ENCODE data around the gene IZUMO2.
"Not testable (repeated sequence)": the region's sequence is repeated elsewhere in the genome, so short reads cannot be mapped to it uniquely, and the experiment has no call there.

- TF ChIP-seq EZH2phosphoT487 (IDR thresholded peaks at IDR 0.05; ENCODE audit: borderline replicate concordance, low read depth); FOXJ3 (CRISPR knock-in tag; IDR thresholded peaks at IDR 0.05); ZBTB33 (IDR thresholded peaks at IDR 0.05; ENCODE audit: borderline replicate concordance, low read depth); ELF1 (IDR thresholded peaks at IDR 0.05): not testable (repeated sequence)
Observed at GRCh38 chr19:50103405-50103804, 59.7 kb downstream of the IZUMO2 start.

Measured in SK-N-SH (cell line).